ENCODE measurements around the gene NPPB.

Gene NPPB

GRCh38 chr1:11880911-11881748 lies 22.4 kb upstream of the NPPB start:
- DNase-seq = no peak

- DNase-seq = no peak
Observed at GRCh38 chr1:11880181-11880575, 21.4 kb upstream of the NPPB start.

GRCh38 chr1:11879311-11880180 lies 20.8 kb upstream of the NPPB start:
- DNase-seq = no peak

- no peak for DNase-seq
Observed at GRCh38 chr1:11878891-11879190, 20.1 kb upstream of the NPPB start.

GRCh38 chr1:11878081-11878890 lies 19.5 kb upstream of the NPPB start:
- no peak for DNase-seq

- DNase-seq = no peak
Observed at GRCh38 chr1:11877074-11877473, 18.3 kb upstream of the NPPB start.

- DNase-seq = no peak
Observed at GRCh38 chr1:11875094-11875493, 16.3 kb upstream of the NPPB start.

GRCh38 chr1:11874624-11875023 lies 15.9 kb upstream of the NPPB start:
- DNase-seq = no peak

- DNase-seq = no peak
Observed at GRCh38 chr1:11874258-11874562, 15.5 kb upstream of the NPPB start.

GRCh38 chr1:11873395-11874257 lies 14.9 kb upstream of the NPPB start:
- DNase-seq = no peak

- DNase-seq = no peak
Observed at GRCh38 chr1:11872545-11872944, 13.8 kb upstream of the NPPB start.

GRCh38 chr1:11869650-11870207 lies 11.0 kb upstream of the NPPB start:
- DNase-seq = no peak

- no peak for DNase-seq
Observed at GRCh38 chr1:11869104-11869503, 10.4 kb upstream of the NPPB start.

GRCh38 chr1:11868331-11868980 lies 9.7 kb upstream of the NPPB start:
- no peak for DNase-seq

GRCh38 chr1:11862890-11863289 lies 4.1 kb upstream of the NPPB start:
- DNase-seq = no peak

- no peak for DNase-seq
Observed at GRCh38 chr1:11860587-11860986, 1.8 kb upstream of the NPPB start.

GRCh38 chr1:11860083-11860482 lies 1.3 kb upstream of the NPPB start:
- DNase-seq = no peak

GRCh38 chr1:11858968-11859871 lies 475 bp upstream of the NPPB start:
- DNase-seq = no peak

GRCh38 chr1:11858158-11858557 lies 587 bp downstream of the NPPB start:
- DNase-seq = no peak

- DNase-seq = no peak
Observed at GRCh38 chr1:11857164-11857851, 1.4 kb downstream of the NPPB start.
